ENCODE data around the gene CYP2A7. TPM values are rescaled to one million over a fixed set of nuclear protein-coding genes. Genes with fewer than 3 reads are reported as not detected.
"Not testable (repeated sequence)": the region's sequence is repeated elsewhere in the genome, so short reads cannot be mapped to it uniquely, and the experiment has no call there.

Gene CYP2A7
- total and polyA plus RNA-seq, 2 of the 8 experiments (the other 6 are each of a cell fraction or from before 2014, with no cell fraction given): 0.23 TPM; not detected in 1

DNA sequence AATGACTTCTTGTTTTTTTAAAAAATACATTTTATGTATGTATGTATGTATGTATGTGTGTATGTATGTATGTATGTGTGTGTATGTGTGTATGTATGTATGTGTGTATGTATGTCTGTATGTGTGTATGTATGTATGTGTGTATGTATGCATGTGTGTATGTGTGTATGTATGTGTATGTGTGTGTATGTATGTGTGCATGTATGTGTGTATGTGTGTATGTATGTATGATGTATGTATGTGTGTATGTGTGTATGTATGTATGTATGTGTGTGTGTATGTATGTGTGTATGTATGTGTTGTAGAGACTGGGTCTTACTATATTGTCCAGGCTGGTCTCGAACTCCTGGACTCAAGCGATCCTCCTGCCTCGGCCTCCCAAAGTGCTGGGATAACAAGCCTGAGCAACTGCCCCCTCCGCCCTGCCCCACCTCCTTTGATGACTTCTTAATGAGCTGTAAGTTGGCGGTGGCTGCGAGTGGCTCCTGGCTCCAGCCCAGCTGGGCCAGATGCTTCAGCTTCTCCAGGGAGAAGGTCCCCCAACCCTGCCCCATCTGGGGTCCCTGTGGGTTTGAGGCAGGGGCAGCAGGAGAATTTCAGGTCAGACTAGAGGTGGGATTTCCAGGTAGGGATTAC lies 56.5 kb downstream of the CYP2A7 start:
- H3K18ac ChIP-seq (ENCODE audit: extremely low read depth, low read length); H3K9ac ChIP-seq (replicated peaks in 1 of 4; ENCODE audit: extremely low read depth in 1 of 4, low read depth in 3 of 4, low read length in 3 of 4); H2BK20ac ChIP-seq (ENCODE audit: low read length); H4K5ac ChIP-seq (ENCODE audit: insufficient read length, low read depth, low read length); FAIRE-seq; H4K91ac ChIP-seq (replicated peaks; ENCODE audit: insufficient read length, low read length); H3K14ac ChIP-seq (ENCODE audit: insufficient read length); CTCF ChIA-PET (ENCODE audit: partially characterized antibody); H3K79me1 ChIP-seq (ENCODE audit: low read depth, low read length); POLR2A ChIA-PET (ENCODE audit: partially characterized antibody); H3K4ac ChIP-seq (replicated peaks; ENCODE audit: insufficient read length, low read depth, low read length); H3K9me3 ChIP-seq (ENCODE audit: insufficient read depth in 2 of 2, low read depth in 1 of 2, low read length in 1 of 2); H4K8ac ChIP-seq (ENCODE audit: extremely low read depth, insufficient read depth, low read length); H3K4me1 ChIP-seq (replicated peaks in 1 of 4; ENCODE audit: control insufficient read depth in 3 of 4, insufficient read depth in 4 of 4, low read length in 3 of 4); H3K27me3 ChIP-seq (replicated peaks in 1 of 4; ENCODE audit: control insufficient read depth in 3 of 4, extremely low read depth in 1 of 4, insufficient read depth in 3 of 4, low read length in 3 of 4); H3K27ac ChIP-seq (ENCODE audit: low read depth, low read length); H2AK5ac ChIP-seq (ENCODE audit: low read depth, low read length); H2AFZ ChIP-seq (ENCODE audit: low read length); H2BK12ac ChIP-seq (ENCODE audit: low read depth, low read length); H3K4me2 ChIP-seq (ENCODE audit: insufficient read depth in 1 of 2, low read depth in 2 of 2, low read length in 2 of 2); H3K23ac ChIP-seq (ENCODE audit: insufficient read length); H3K4me3 ChIP-seq (ENCODE audit: extremely low read depth in 1 of 4, insufficient read depth in 2 of 4, low read depth in 3 of 4, low read length in 4 of 4); H3K79me2 ChIP-seq (ENCODE audit: control insufficient read depth in 1 of 2, insufficient read depth in 2 of 2, low read length in 2 of 2); H3K56ac ChIP-seq (replicated peaks; ENCODE audit: insufficient read length, low read depth, low read length); H2BK15ac ChIP-seq (ENCODE audit: low read length); H4K20me1 ChIP-seq (replicated peaks in 1 of 2; ENCODE audit: control insufficient read depth in 1 of 2, insufficient read depth in 2 of 2, low read length in 2 of 2); H2BK5ac ChIP-seq (ENCODE audit: low read depth, low read length); H3K23me2 ChIP-seq (ENCODE audit: low read depth, low read length); H2BK120ac ChIP-seq (replicated peaks; ENCODE audit: low read depth, low read length); H3K36me3 ChIP-seq (ENCODE audit: control insufficient read depth in 2 of 4, insufficient read depth in 4 of 4, low read length in 3 of 4); DNase-seq (ENCODE audit: low read depth in 1 of 2, low spot score in 2 of 2): not testable (repeated sequence)
- 97% methylated on average over 6 of the region's 6 CpGs; no CpG with 5 or more reads in 1 of the 2 experiments for WGBS, 2 experiments (ENCODE audit: extremely low coverage in 1 of 2, insufficient coverage in 1 of 2, insufficient read length in 1 of 2, insufficient replicate concordance in 2 of 2, low coverage in 1 of 2, low lambda C conversion rate in 2 of 2, missing lambda C conversion rate in 1 of 2)

Other genes with a start within 250 kb of the CYP2A7 start
- 24.8 and 29.4 TPM in 2 replicates for gene NUMBL, start 191.6 kb downstream of the CYP2A7 start, total RNA-seq (2021; fragmentation: NEBNext Ultra II Directional; extraction: Animal tissue kit (Norgen Biotek cat#: 25700))
- 13.5 and 20.0 TPM in 2 replicates for gene NUMBL, start 191.6 kb downstream of the CYP2A7 start, polyA plus RNA-seq (2011; rRNA removed)
- gene COQ8B, start 165.3 kb downstream of the CYP2A7 start, total RNA-seq (2021; fragmentation: NEBNext Ultra II Directional; extraction: Animal tissue kit (Norgen Biotek cat#: 25700)): 39.3 and 41.7 TPM in 2 replicates
- 46.1 and 67.6 TPM in 2 replicates for gene COQ8B, start 165.3 kb downstream of the CYP2A7 start, polyA plus RNA-seq (2011; rRNA removed)
- gene ITPKC, start 165.1 kb downstream of the CYP2A7 start, total RNA-seq (2021; fragmentation: NEBNext Ultra II Directional; extraction: Animal tissue kit (Norgen Biotek cat#: 25700)): 8.9 and 9.5 TPM in 2 replicates
- 5.2 and 7.8 TPM in 2 replicates for gene ITPKC, start 165.1 kb downstream of the CYP2A7 start, polyA plus RNA-seq (2011; rRNA removed)
- 24.8 and 26.5 TPM in 2 replicates for gene ACTMAP, start 131.8 kb downstream of the CYP2A7 start, total RNA-seq (2021; fragmentation: NEBNext Ultra II Directional; extraction: Animal tissue kit (Norgen Biotek cat#: 25700))
- 24.1 and 30.3 TPM in 2 replicates for gene ACTMAP, start 131.8 kb downstream of the CYP2A7 start, polyA plus RNA-seq (2011; rRNA removed)
- 201 and 220 TPM in 2 replicates for gene SNRPA, start 131.0 kb downstream of the CYP2A7 start, total RNA-seq (2021; fragmentation: NEBNext Ultra II Directional; extraction: Animal tissue kit (Norgen Biotek cat#: 25700))
- gene SNRPA, start 131.0 kb downstream of the CYP2A7 start, polyA plus RNA-seq (2011; rRNA removed): 202 and 283 TPM in 2 replicates
- gene MIA, start 106.7 kb downstream of the CYP2A7 start, total RNA-seq (2021; fragmentation: NEBNext Ultra II Directional; extraction: Animal tissue kit (Norgen Biotek cat#: 25700)): not detected in 2 replicates
- not detected in 2 replicates for gene MIA, start 106.7 kb downstream of the CYP2A7 start, polyA plus RNA-seq (2011; rRNA removed)
- gene RAB4B, start 104.0 kb downstream of the CYP2A7 start, total RNA-seq (2021; fragmentation: NEBNext Ultra II Directional; extraction: Animal tissue kit (Norgen Biotek cat#: 25700)): 15.8 and 15.9 TPM in 2 replicates
- gene RAB4B, start 104.0 kb downstream of the CYP2A7 start, polyA plus RNA-seq (2011; rRNA removed): 28.6 and 42.1 TPM in 2 replicates
- gene EGLN2, start 83.0 kb downstream of the CYP2A7 start, total RNA-seq (2021; fragmentation: NEBNext Ultra II Directional; extraction: Animal tissue kit (Norgen Biotek cat#: 25700)): 101 and 103 TPM in 2 replicates
- 86.9 and 101 TPM in 2 replicates for gene EGLN2, start 83.0 kb downstream of the CYP2A7 start, polyA plus RNA-seq (2011; rRNA removed)
- not detected in 2 replicates for gene CYP2A6, start 31.8 kb downstream of the CYP2A7 start, total RNA-seq (2021; fragmentation: NEBNext Ultra II Directional; extraction: Animal tissue kit (Norgen Biotek cat#: 25700))
- 0.33 and 0.46 TPM in 2 replicates for gene CYP2A6, start 31.8 kb downstream of the CYP2A7 start, polyA plus RNA-seq (2011; rRNA removed)
- 3.6 and 5.4 TPM in 2 replicates for gene CYP2B6, start 109.1 kb upstream of the CYP2A7 start, total RNA-seq (2021; fragmentation: NEBNext Ultra II Directional; extraction: Animal tissue kit (Norgen Biotek cat#: 25700))
- gene CYP2B6, start 109.1 kb upstream of the CYP2A7 start, polyA plus RNA-seq (2011; rRNA removed): 1.2 and 2.8 TPM in 2 replicates
- gene CYP2A13, start 206.2 kb upstream of the CYP2A7 start, total RNA-seq (2021; fragmentation: NEBNext Ultra II Directional; extraction: Animal tissue kit (Norgen Biotek cat#: 25700)): 0.60 and 0.78 TPM in 2 replicates
- 0.63 and 0.88 TPM in 2 replicates for gene CYP2A13, start 206.2 kb upstream of the CYP2A7 start, polyA plus RNA-seq (2011; rRNA removed)
- 0.34 TPM in 1 of 2 replicates, not detected in the other for gene CYP2F1, start 232.2 kb upstream of the CYP2A7 start, total RNA-seq (2021; fragmentation: NEBNext Ultra II Directional; extraction: Animal tissue kit (Norgen Biotek cat#: 25700))
- gene CYP2F1, start 232.2 kb upstream of the CYP2A7 start, polyA plus RNA-seq (2011; rRNA removed): 0.17 and 1.0 TPM in 2 replicates